Tibial artery (tissue), 4 donors: ENCODE data around the gene JMJD7.

Source experiments
- DNase-seq, 2 donors: peaks; one replicate each; pipeline ENCODE4 v3.0.0-alpha.2; 2019
- H3K27ac ChIP-seq, 2 donors: fragments of 200-600 bp; sonication (generic) in 1 of 2; 1 replicate in 1 of 2; 2 replicates in 1 of 2; pipeline ENCODE4 v1.5.1; 2018 to 2019; ENCODE audit warnings: mild to moderate bottlenecking in 1 of 2
- H3K27me3 ChIP-seq, 2 donors: fragments of 200-600 bp; sonication (generic) in 1 of 2; one replicate each; pipeline versions ENCODE4 v1.5.1 to v1.6.0; 2016 to 2019
- H3K36me3 ChIP-seq, 3 donors: fragments of 200-600 bp; sonication (generic) in 2 of 3; one replicate each; pipeline ENCODE4 v1.5.1; 2016 to 2019; ENCODE audit warnings: mild to moderate bottlenecking in 2 of 3
- H3K4me1 ChIP-seq, 4 donors: fragments of 200-600 bp; sonication (generic) in 2 of 4; 1 replicate in 3 of 4; 2 replicates in 1 of 4; pipeline ENCODE4 v1.5.1; 2016 to 2019
- H3K4me3 ChIP-seq, 2 donors: fragments of 200-600 bp; sonication (generic) in 1 of 2; 1 replicate in 1 of 2; 2 replicates in 1 of 2; pipeline ENCODE4 v1.5.1; 2018 to 2019; ENCODE audit warnings: mild to moderate bottlenecking in 2 of 2
- H3K9me3 ChIP-seq, 3 donors: fragments of 200-600 bp; sonication (generic) in 1 of 3; one replicate each; pipeline ENCODE4 v1.5.1; 2016 to 2019
- intact Hi-C: fragments of 100-400 bp; cut with DNase I; formaldehyde crosslinking; loops from one replicate; pipeline ENCODE4 v1.15.0; 2023; ENCODE audit warnings: low total_unique reads
- TF ChIP-seq, protein P1 (sequence below), 2 experiments: fragments of 200-600 bp in 1 of 2; fragments of 450-650 bp in 1 of 2; IDR thresholded peaks; one replicate each; pipeline ENCODE4 v1.5.1; 2017 to 2019; ENCODE audit warnings: antibody characterized with exemption in 2 of 2, mild to moderate bottlenecking in 1 of 2, moderate library complexity in 1 of 2

Gene JMJD7

DNA sequence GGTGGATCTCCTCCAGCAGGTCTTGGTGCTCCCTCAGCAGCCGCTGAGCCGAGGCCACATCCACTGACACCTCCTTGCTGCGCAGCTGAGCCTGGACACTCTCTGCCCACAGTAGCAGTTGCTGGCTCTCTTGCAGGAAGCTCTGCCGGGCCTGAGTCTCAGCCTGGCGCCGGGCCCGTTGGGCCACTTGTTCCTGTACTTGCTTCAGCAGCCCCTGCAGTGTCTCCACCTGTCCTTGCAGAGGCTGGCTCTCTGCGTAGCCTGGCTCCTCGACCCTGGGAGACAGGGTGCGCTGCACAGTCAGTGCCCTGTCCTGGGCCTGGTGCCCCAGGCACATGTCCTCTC is 50.4 kb downstream of the JMJD7 start:
- DNase-seq, result no peak
- intact Hi-C loops, result no loop called here

GRCh38 chr15:41879321-41879845 is 51.5 kb downstream of the JMJD7 start:
- DNase-seq, result no peak
- Histone ChIP-seq H3K36me3 (no peaks in the 10 kb centered on the region), H3K4me3 (no peak overlapping the region), H3K9me3 (no peaks in the 10 kb centered on the region), H3K4me1 (peaks cover 0 to 28% (median 12%) of the 10 kb centered on the region in 4 donors), H3K27me3 (peaks cover 0 to 23% of the 10 kb centered on the region in 2 donors), H3K27ac (no peak overlapping the region)
- TF ChIP-seq, protein P1, sequence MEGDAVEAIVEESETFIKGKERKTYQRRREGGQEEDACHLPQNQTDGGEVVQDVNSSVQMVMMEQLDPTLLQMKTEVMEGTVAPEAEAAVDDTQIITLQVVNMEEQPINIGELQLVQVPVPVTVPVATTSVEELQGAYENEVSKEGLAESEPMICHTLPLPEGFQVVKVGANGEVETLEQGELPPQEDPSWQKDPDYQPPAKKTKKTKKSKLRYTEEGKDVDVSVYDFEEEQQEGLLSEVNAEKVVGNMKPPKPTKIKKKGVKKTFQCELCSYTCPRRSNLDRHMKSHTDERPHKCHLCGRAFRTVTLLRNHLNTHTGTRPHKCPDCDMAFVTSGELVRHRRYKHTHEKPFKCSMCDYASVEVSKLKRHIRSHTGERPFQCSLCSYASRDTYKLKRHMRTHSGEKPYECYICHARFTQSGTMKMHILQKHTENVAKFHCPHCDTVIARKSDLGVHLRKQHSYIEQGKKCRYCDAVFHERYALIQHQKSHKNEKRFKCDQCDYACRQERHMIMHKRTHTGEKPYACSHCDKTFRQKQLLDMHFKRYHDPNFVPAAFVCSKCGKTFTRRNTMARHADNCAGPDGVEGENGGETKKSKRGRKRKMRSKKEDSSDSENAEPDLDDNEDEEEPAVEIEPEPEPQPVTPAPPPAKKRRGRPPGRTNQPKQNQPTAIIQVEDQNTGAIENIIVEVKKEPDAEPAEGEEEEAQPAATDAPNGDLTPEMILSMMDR (IDR thresholded peaks at IDR 0.05), result no peak
- intact Hi-C loops, result no loop called here

More for the DNA sequence above, 50.4 kb downstream of the JMJD7 start:
- H3K27me3 ChIP-seq, result peaks cover 0 to 23% of the 10 kb centered on the region in 2 donors
- no peak overlapping the region for H3K4me3 ChIP-seq
- no peaks in the 10 kb centered on the region for H3K36me3 ChIP-seq
- TF ChIP-seq, protein P1 (IDR thresholded peaks at IDR 0.05), result no peak
- H3K4me1 ChIP-seq, result peaks cover 0 to 28% (median 12%) of the 10 kb centered on the region in 4 donors
- H3K27ac ChIP-seq, result no peak overlapping the region
- H3K9me3 ChIP-seq, result no peaks in the 10 kb centered on the region

DNA sequence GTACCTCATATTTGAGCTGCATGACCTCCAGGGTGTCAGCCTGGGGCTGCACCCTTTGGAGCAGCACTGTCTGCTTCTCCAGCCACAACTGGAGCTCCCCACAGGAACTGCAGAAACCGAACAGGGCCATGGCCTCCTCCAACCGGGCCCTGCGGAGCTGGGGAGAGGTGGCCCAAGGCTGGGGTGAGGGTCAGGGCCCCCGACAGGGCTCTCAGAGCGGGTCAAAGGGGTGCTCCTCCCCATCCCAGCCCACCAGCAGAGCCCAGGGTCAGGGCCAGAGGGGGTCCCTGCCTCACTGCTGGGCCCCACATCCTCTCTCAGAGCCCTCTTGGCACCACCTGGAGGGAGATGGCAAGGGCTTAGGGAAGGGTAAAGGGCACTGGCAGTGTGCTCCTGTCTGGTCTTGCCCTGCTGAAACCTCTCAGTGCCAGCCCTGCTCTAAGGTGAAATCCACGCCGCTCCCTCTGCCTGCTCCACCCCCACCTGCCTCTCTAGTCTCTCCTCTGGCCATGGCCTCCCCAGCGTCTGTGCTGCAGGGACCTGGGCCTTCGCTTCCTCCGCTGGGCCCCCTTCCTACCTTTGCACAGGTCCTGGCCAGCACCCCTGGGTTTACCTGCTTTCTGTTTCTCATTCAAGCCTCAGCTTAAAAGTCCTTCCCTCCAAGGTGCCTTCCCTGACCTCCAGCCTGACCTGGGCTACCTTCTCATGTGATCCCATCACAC is 52.4 kb downstream of the JMJD7 start:
- no peaks in the 10 kb centered on the region for H3K9me3 ChIP-seq
- intact Hi-C loops, result no loop called here
- H3K27ac ChIP-seq, result no peak overlapping the region
- TF ChIP-seq, protein P1 (IDR thresholded peaks at IDR 0.05), result no peak
- H3K36me3 ChIP-seq, result no peaks in the 10 kb centered on the region
- H3K4me3 ChIP-seq, result no peak overlapping the region
- peaks cover 0 to 28% (median 12%) of the 10 kb centered on the region in 4 donors for H3K4me1 ChIP-seq
- DNase-seq, result no peak
- H3K27me3 ChIP-seq, result peaks cover 0 to 23% of the 10 kb centered on the region in 2 donors

GRCh38 chr15:41881086-41881485 is 53.2 kb downstream of the JMJD7 start:
- intact Hi-C loops, result no loop called here
- peaks cover 0 to 28% (median 12%) of the 10 kb centered on the region in 4 donors for H3K4me1 ChIP-seq
- no peaks in the 10 kb centered on the region for H3K36me3 ChIP-seq
- H3K9me3 ChIP-seq, result no peaks in the 10 kb centered on the region
- no peak for DNase-seq
- no peak overlapping the region for H3K27ac ChIP-seq
- TF ChIP-seq, protein P1 (IDR thresholded peaks at IDR 0.05), result no peak
- no peak overlapping the region for H3K4me3 ChIP-seq
- H3K27me3 ChIP-seq, result peaks cover 0 to 23% of the 10 kb centered on the region in 2 donors

DNA sequence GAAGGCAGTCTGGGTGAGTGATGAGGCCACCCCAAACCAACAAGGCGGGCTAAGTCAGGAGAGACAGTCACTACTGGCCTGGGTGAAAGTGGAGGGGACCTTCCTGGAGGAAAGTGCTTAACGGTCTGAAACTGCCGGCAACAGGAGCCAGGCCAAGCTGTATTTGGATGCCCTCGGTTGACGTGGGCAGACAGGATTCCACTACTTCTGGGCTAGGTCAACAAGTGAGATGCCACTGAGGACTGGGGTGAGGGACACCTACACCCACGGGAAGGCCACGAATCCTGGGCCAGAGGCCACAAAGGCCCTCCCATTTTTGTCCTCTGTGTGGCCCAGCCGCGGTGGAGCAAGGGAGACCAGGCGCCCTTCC is 53.6 kb downstream of the JMJD7 start:
- Histone ChIP-seq H3K4me3 (peak overlapping the region in 1 of 2 donors; percentile 36), H3K9me3 (no peaks in the 10 kb centered on the region), H3K27me3 (peaks cover 0 to 23% of the 10 kb centered on the region in 2 donors), H3K36me3 (no peaks in the 10 kb centered on the region), H3K27ac (no peak overlapping the region), H3K4me1 (peaks cover 0 to 28% (median 12%) of the 10 kb centered on the region in 4 donors)
- no peak for DNase-seq
- intact Hi-C loops, result no loop called here
- TF ChIP-seq, protein P1 (IDR thresholded peaks at IDR 0.05), result no peak
